HTR-8/SVneo (cell line): ENCODE results near the gene TTBK1.
"Not testable (repeated sequence)": the region's sequence is repeated elsewhere in the genome, so short reads cannot be mapped to it uniquely, and the experiment has no call there.

Experiments used
- DNase-seq: peaks from one replicate; pipeline ENCODE4 v3.0.0; 2011; ENCODE audit warnings: low spot score, mixed read lengths; ENCODE audit not compliant: insufficient read length
- FAIRE-seq: peaks from 2 replicates; lab custom pipeline; 2011; peaks lifted over from hg19 to GRCh38; lab: Jason Lieb, UNC

The TTBK1 gene

GRCh38 chr6:43299338-43300293, 56.3 kb downstream of the TTBK1 start:
- no peak for FAIRE-seq

GRCh38 chr6:43301081-43301870, 58.0 kb downstream of the TTBK1 start:
- no peak for DNase-seq

More at GRCh38 chr6:43299338-43300293, 56.3 kb downstream of the TTBK1 start:
- no peak for DNase-seq

GRCh38 chr6:43302126-43302525, 58.8 kb downstream of the TTBK1 start:
- FAIRE-seq (no peak), DNase-seq (no peak)

More at GRCh38 chr6:43301081-43301870, 58.0 kb downstream of the TTBK1 start:
- peak; percentile 46 for FAIRE-seq

DNA sequence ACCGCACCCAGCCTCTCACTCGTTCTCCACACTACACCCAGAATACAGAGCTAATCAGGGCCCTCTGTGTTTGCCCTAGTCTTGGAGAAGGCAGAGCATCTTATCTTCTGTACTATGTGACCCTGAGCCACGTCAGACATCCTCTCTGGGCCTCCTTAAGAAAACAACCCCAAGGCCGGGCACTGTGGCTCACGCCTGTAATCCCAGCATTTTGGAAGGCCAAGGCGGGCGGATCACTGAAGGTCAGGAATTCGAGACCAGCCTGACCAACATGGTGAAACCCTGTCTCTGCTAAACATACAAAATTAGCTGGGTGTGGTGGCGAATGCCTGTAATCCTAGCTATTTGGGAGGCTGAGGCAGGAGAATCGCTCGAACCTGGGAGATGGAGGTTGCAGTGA, 59.7 kb downstream of the TTBK1 start:
- not testable (repeated sequence) for FAIRE-seq, DNase-seq

DNA sequence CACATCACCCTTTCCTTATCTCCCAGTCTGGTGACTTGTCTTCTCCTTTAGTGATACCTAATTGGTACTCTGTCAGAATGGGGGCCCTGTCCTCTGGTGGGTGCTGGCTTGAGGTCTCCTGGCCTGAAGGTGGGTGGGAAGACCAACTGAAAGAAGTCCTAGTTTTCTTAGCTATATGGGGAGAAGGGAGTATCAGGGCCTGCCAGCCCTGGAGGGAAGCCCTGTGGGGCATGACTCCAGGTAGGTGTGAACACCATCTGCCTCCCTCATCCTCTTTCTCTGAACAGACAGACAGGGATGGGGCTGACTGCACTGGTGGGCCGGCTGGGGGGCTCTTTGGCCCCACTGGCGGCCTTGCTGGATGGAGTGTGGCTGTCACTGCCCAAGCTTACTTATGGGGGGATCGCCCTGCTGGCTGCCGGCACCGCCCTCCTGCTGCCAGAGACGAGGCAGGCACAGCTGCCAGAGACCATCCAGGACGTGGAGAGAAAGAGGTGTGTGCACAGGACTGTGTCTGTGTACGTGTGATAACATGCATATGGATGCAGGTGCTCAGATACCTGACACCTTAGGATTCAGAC, 60.6 kb downstream of the TTBK1 start:
- FAIRE-seq: peak; percentile 20

GRCh38 chr6:43304361-43304760, 61.1 kb downstream of the TTBK1 start:
- peak; percentile 57 for FAIRE-seq
- no peak for DNase-seq

More for the DNA sequence above, 60.6 kb downstream of the TTBK1 start:
- DNase-seq: no peak

DNA sequence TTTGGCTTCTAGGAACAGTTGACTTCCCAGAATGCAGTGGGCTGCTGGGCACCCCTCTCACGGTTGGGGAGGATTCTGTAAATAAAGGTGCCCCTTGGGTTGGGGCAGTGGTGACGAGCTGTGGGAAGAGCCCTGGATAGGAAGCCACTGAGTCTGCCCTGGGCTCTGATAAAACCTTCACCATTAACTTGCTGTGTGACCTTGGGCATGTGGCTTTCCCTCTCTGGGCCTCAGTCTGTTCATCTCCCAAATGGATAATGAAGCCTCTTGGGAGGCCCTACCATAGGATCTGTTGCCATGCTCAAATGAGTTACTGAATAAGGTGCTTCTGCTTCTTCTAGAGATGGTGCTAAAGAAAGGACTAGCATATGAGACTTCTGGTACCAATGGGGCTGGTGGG, 61.6 kb downstream of the TTBK1 start:
- no peak for FAIRE-seq
- DNase-seq: no peak

DNA sequence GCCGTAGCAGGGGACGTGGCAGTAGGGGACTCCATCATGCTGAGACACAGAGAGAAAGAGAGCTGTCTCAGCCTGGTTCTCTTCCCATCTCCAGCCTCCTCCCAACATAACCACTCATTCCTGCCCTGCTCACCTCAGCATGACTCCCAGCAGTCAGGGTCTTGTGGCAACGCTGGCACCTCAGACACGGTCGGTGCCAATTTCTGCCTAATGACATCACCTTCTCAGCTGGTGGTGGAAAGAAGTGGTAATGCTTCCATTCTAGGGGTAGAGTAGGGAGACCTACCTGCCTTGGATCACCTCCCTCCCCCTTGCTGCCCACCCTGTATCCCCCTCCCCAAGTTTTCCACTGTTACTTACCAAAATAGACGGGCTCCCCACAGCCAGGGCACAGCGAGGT, 62.8 kb downstream of the TTBK1 start:
- DNase-seq: no peak

GRCh38 chr6:43307451-43308100, 64.3 kb downstream of the TTBK1 start:
- FAIRE-seq (no peak), DNase-seq (no peak)

More for the DNA sequence above, 62.8 kb downstream of the TTBK1 start:
- FAIRE-seq: peak; percentile 33

- no peak for FAIRE-seq
Measured at GRCh38 chr6:43308101-43308989, 65.1 kb downstream of the TTBK1 start, which contains the start of gene CRIP3. CRIP3 (minus strand) TSS chr6:43308826; CDS start chr6:43308792, 34 bp downstream.

GRCh38 chr6:43308990-43309477, 65.8 kb downstream of the TTBK1 start:
- DNase-seq: no peak
- no peak for FAIRE-seq

More at GRCh38 chr6:43308101-43308989, 65.1 kb downstream of the TTBK1 start, which contains the start of gene CRIP3:
- no peak for DNase-seq

- FAIRE-seq (no peak), DNase-seq (no peak)
Measured at GRCh38 chr6:43310134-43310533, 66.9 kb downstream of the TTBK1 start.

DNA sequence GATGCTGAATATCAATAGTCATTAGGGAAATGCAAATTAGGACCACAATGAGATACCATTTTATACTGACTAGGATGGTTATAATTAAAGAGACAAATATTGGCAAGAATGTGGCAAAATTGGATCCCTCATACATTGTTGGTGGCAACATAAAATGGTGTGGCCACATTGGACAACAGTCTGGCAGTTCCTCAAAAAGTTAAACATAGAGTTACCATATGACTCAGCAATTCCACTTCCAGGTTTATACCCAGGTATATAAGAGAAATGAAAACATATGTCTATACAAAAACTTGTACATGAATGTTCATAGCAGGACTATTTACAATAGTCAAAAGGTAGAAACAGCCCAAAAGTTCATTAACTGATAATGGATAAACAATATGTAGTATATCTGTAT, 67.3 kb downstream of the TTBK1 start:
- FAIRE-seq: no peak
- no peak for DNase-seq

GRCh38 chr6:43311666-43312065, 68.4 kb downstream of the TTBK1 start:
- DNase-seq (no peak), FAIRE-seq (no peak)

DNA sequence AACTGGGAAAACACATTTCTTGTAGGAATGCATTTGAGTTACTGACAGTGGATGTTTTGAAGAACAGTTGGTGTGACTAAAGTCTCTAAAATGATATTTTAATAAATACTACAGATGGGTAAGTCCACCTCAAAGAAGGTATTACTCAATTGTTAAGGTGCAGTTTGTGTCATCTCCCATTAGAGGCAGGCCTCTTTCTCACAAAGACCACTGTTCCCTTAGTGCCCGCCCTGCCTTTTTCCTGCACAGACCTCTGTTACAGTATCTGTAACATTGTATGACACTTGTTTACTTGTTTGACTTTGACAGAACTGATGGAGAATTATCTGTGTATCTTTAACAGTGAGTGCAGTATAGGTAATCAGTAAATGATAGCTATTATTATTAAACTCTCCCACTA, 70.5 kb downstream of the TTBK1 start:
- no peak for DNase-seq
- no peak for FAIRE-seq

GRCh38 chr6:43318011-43318410, 74.7 kb downstream of the TTBK1 start:
- FAIRE-seq (no peak), DNase-seq (no peak)

- DNase-seq (no peak), FAIRE-seq (no peak)
Measured at GRCh38 chr6:43325876-43326275, 82.6 kb downstream of the TTBK1 start.

GRCh38 chr6:43328528-43328927, 85.2 kb downstream of the TTBK1 start:
- FAIRE-seq (no peak), DNase-seq (no peak)

DNA sequence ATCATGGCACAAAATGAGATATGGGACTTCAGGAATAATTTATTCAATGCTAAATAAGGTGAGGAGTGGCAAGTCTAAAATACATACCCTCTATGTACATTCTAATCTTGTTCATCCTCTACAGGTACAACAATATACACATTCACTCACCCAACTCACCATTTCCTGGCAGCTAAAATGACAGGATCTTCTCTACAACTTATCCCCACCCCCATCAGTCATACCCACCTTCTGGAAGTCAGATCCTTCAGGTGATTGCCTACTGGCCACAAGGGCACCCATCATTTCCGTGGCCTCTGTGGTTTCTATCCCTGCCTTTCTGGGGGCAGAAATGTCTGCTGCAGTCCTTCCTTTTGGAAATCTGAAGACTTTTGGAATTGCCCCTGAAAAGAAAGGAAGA, 88.2 kb downstream of the TTBK1 start:
- FAIRE-seq (peak; percentile 36), DNase-seq (no peak)
